ENCODE data around the gene DPH2.

DPH2 gene

GRCh38 chr1:44008259-44008658 is 38.4 kb downstream of the DPH2 start:
- no peak for DNase-seq

GRCh38 chr1:44010935-44011471 is 41.2 kb downstream of the DPH2 start:
- no peak for DNase-seq

GRCh38 chr1:44012404-44012803 is 42.6 kb downstream of the DPH2 start:
- DNase-seq, result no peak

GRCh38 chr1:44012941-44013609 is 43.3 kb downstream of the DPH2 start:
- no peak for DNase-seq

GRCh38 chr1:44013949-44014348 is 44.1 kb downstream of the DPH2 start:
- DNase-seq, result no peak

GRCh38 chr1:44014365-44015104 is 44.7 kb downstream of the DPH2 start:
- DNase-seq, result no peak

- DNase-seq, result no peak
Measured at GRCh38 chr1:44015206-44015605, 45.4 kb downstream of the DPH2 start.

- DNase-seq, result no peak
Measured at GRCh38 chr1:44016041-44016889, 46.5 kb downstream of the DPH2 start.

GRCh38 chr1:44016890-44017400 is 47.1 kb downstream of the DPH2 start:
- DNase-seq, result no peak

- no peak for DNase-seq
Measured at GRCh38 chr1:44019466-44019948, 49.7 kb downstream of the DPH2 start.

GRCh38 chr1:44020464-44020863 is 50.7 kb downstream of the DPH2 start:
- DNase-seq, result no peak

GRCh38 chr1:44021156-44021555 is 51.3 kb downstream of the DPH2 start:
- DNase-seq, result no peak

GRCh38 chr1:44021581-44022321 is 51.9 kb downstream of the DPH2 start:
- no peak for DNase-seq
